Measurements from ENCODE around the gene TESK1.
"Not testable (repeated sequence)": the region's sequence is repeated elsewhere in the genome, so short reads cannot be mapped to it uniquely, and the experiment has no call there.

The TESK1 gene

GRCh38 chr9:35616681-35617459 lies 11.8 kb downstream of the TESK1 start:
- DNase-seq: no peak

GRCh38 chr9:35617548-35617947 lies 12.5 kb downstream of the TESK1 start:
- no peak for DNase-seq

GRCh38 chr9:35618325-35618727 lies 13.3 kb downstream of the TESK1 start, which contains the start of gene CD72:
Gene CD72 (minus strand): TSS chr9:35618413. CDS start chr9:35618303, 110 bp downstream.
- no peak for DNase-seq

GRCh38 chr9:35618854-35619799 lies 14.1 kb downstream of the TESK1 start:
- no peak for DNase-seq

- DNase-seq: no peak
These were observed 14.7 kb downstream of the TESK1 start for GRCh38 chr9:35619800-35620158.

- no peak for DNase-seq
These were observed 22.5 kb downstream of the TESK1 start for GRCh38 chr9:35627575-35627974.

- no peak for DNase-seq
These were observed 23.4 kb downstream of the TESK1 start for GRCh38 chr9:35628389-35628991.

- DNase-seq: no peak
These were observed 24.5 kb downstream of the TESK1 start for GRCh38 chr9:35629597-35629996.

- no peak for DNase-seq
These were observed 30.7 kb downstream of the TESK1 start for GRCh38 chr9:35635730-35636129.

GRCh38 chr9:35636135-35636876 lies 31.2 kb downstream of the TESK1 start:
- DNase-seq: no peak

GRCh38 chr9:35636877-35637246 lies 31.8 kb downstream of the TESK1 start:
- not testable (repeated sequence) for DNase-seq

GRCh38 chr9:35637427-35637955 lies 32.4 kb downstream of the TESK1 start:
- not testable (repeated sequence) for DNase-seq

GRCh38 chr9:35638751-35639150 lies 33.7 kb downstream of the TESK1 start:
- not testable (repeated sequence) for DNase-seq

GRCh38 chr9:35639225-35639624 lies 34.2 kb downstream of the TESK1 start:
- not testable (repeated sequence) for DNase-seq

GRCh38 chr9:35639631-35640030 lies 34.6 kb downstream of the TESK1 start:
- no peak for DNase-seq

- not testable (repeated sequence) for DNase-seq
These were observed 35.4 kb downstream of the TESK1 start for GRCh38 chr9:35640431-35640830.

- not testable (repeated sequence) for DNase-seq
These were observed 36.4 kb downstream of the TESK1 start for GRCh38 chr9:35641478-35641877.

GRCh38 chr9:35643046-35643445 lies 38.0 kb downstream of the TESK1 start:
- no peak for DNase-seq

- DNase-seq: not testable (repeated sequence)
These were observed 40.7 kb downstream of the TESK1 start for GRCh38 chr9:35645736-35646135.

- peak; percentile 11 for DNase-seq
These were observed 41.1 kb downstream of the TESK1 start for GRCh38 chr9:35646153-35646532.

GRCh38 chr9:35646533-35647265 lies 41.6 kb downstream of the TESK1 start:
- DNase-seq: peak; percentile 6

All from NCI-H1417 treated with DMSO at 0.1 percent for 48 hours (cell line).